Naive thymus-derived CD8-positive, alpha-beta T cell (primary cell): ENCODE results near the gene LINS1. TPM values are rescaled to one million over a fixed set of nuclear protein-coding genes. Genes with fewer than 3 reads are reported as not detected.

Experiments
- ATAC-seq, 2 donors: fragments of 150-1000 bp; cut with Tn5 transposase in 1 of 2; sonication (Bioruptor Pico), chemical (Tn5 transposase) in 1 of 2; 1 replicate in 1 of 2; 2 replicates in 1 of 2; pipeline ENCODE4 v1.10.0; 2021; ENCODE audit warnings: mild to moderate bottlenecking in 2 of 2, moderate library complexity in 2 of 2
- POLR2A ChIA-PET: fragments of 350-600 bp; sonication (Branson Sonifier 250); formaldehyde crosslinking; loops from one replicate; lab custom pipeline; 2021; ENCODE audit warnings: antibody characterized with exemption; lab: Charles Lee
- DNase-seq, 10 donors: peaks; one replicate each; pipeline versions ENCODE4 v3.0.0 to v3.0.0-alpha.2; 2020 to 2022
- H3K27ac Mint-ChIP-seq, 10 donors: one replicate each; pipeline ENCODE4 v1.8.0; 2020 to 2022; ENCODE audit warnings: mild to moderate bottlenecking in 10 of 10, mixed read lengths in 10 of 10, moderate library complexity in 4 of 10, inconsistent platforms in 1 of 10
- H3K27me3 Mint-ChIP-seq, 5 donors: one replicate each; pipeline ENCODE4 v1.8.0; 2021 to 2022; ENCODE audit warnings: mixed read lengths in 5 of 5
- H3K36me3 Mint-ChIP-seq, 3 donors: one replicate each; pipeline ENCODE4 v1.8.0; 2020 to 2022; ENCODE audit warnings: mixed read lengths in 3 of 3, mild to moderate bottlenecking in 2 of 3, inconsistent platforms in 1 of 3
- H3K4me1 Mint-ChIP-seq, 4 donors: one replicate each; pipeline ENCODE4 v1.8.0; 2021 to 2022; ENCODE audit warnings: mixed read lengths in 4 of 4
- H3K4me3 Mint-ChIP-seq, 10 donors: one replicate each; pipeline ENCODE4 v1.8.0; 2020 to 2022; ENCODE audit warnings: mild to moderate bottlenecking in 10 of 10, mixed read lengths in 10 of 10, moderate library complexity in 6 of 10, inconsistent platforms in 1 of 10
- H3K9me3 Mint-ChIP-seq, 9 donors: one replicate each; pipeline ENCODE4 v1.8.0; 2020 to 2022; ENCODE audit warnings: mixed read lengths in 9 of 9, mild to moderate bottlenecking in 3 of 9, inconsistent platforms in 1 of 9, moderate library complexity in 1 of 9
- polyA plus RNA-seq, 3 donors: library from polyadenylated mRNA; unstranded; fragments of 300-500 nt; fragmentation: Illumina TruSeq; gene quantifications; one replicate each; pipeline ENCODE4 v1.2.3, GENCODE V29; 2021
- total RNA-seq, 8 experiments: library from RNA in 2 of 8; stranded (reverse) in 2 of 8; gene quantifications; one replicate each; pipeline ENCODE4 v1.2.3 and lab custom pipeline; 2021 to 2026

Gene LINS1
- total and polyA plus RNA-seq, 5 experiments from 2014 or later = 41.2 to 71.4 (median 47.1) TPM

DNA sequence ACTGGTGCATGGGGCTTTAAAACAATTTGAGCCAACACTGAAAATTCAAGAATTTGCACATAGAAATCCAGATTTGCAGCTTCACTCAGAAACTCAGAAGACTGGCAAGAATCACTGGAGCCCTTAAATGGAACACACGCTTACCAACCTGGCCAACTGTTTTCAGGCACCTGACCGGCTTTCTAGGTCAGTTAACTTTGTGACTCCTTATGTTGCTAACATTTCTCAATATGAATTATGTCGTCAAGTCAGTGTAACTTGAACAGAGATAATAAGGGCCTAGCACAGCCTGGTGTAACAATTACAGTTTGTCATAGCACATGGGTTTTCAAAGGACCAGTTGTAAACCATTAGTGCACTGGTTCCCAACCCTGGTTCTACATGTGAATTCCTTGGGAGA, 80.1 kb downstream of the LINS1 start:
- H3K36me3 Mint-ChIP-seq = peaks cover 0 to 13% (median 0%) of the 10 kb centered on the region in 3 donors
- H3K27me3 Mint-ChIP-seq = peaks cover 0 to 2% (median 0%) of the 10 kb centered on the region in 5 donors
- H3K9me3 Mint-ChIP-seq = peaks cover 0 to 5% (median 0%) of the 10 kb centered on the region in 9 donors
- DNase-seq (no peak), ATAC-seq (no peak)
- H3K4me3 Mint-ChIP-seq = no peak overlapping the region
- peaks cover 11 to 26% (median 23%) of the 10 kb centered on the region in 4 donors for H3K4me1 Mint-ChIP-seq
- no peak overlapping the region for H3K27ac Mint-ChIP-seq
- POLR2A ChIA-PET = interaction anchor here (0.7 kb wide), 1 partner anchor 80 kb away, joined by 3 read pairs; the partner anchor contains the start of genes ASB7 and LINS1

DNA sequence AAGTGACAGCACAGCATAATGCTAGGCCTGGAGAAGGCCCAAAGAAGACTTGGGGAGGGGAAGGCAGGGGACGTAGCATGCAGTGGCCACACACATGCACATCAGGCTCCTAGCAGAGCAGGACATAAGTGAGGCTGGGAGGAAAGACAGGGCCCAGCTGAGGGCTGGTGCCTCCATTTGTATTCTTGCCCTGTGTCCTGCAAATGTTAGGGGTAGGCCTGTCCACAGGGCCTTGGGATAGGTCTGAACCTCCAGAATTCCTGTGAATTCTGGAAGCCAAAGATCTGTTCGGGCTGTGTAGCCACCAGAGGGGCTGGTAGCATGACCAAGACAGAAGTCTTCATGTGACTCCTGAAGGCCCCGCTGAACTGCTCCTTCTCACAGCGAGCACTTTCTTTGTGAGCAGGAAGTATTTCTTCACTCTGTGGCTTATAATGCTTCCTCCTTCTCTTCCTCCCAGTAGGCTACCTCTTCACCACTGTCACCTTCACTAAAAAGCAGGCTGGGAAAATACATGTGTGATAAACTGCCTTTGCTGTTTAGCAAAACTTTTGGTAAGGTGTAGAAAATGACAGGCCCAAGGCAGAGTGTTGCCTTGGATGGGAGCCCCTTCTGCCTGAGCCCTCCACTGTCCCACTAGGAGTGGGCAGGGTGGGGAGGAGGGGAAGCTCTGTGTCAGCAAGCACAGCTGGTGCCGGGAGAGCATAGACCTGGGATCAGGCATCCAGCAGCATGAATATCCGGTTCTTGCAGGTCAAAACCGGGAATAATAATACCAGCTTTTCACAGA, 81.7 kb downstream of the LINS1 start:
- peak overlapping the region in 8 of 10 donors; percentile 18 to 71 (median 60) for H3K4me3 Mint-ChIP-seq
- no peak for DNase-seq
- POLR2A ChIA-PET = no interaction called here

DNA sequence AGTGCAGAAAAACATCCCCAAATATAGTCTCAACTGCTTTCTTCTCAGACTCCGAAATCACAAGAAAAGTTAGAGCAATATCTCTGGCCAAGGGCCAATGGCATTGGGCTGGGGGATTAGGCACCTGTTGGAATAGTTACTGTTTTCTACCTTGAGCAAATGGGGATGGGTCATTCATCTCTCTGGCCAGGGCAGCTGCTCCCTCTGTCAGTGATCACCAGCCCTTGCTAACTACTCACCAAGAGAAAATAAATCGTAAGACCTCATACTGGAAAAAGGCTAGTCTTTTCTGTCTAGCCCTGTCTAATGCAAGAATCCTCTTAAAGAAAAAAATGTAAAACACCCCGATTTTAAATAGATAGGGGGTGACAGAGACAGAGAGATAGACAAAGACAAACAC, 84.1 kb downstream of the LINS1 start:
- H3K27me3 Mint-ChIP-seq = no peaks in the 10 kb centered on the region
- peaks cover 0 to 4% (median 0%) of the 10 kb centered on the region in 3 donors for H3K36me3 Mint-ChIP-seq
- POLR2A ChIA-PET = no interaction called here
- no peak for ATAC-seq
- no peak for DNase-seq
- peaks cover 13 to 26% (median 23%) of the 10 kb centered on the region in 4 donors for H3K4me1 Mint-ChIP-seq
- H3K4me3 Mint-ChIP-seq = no peak overlapping the region
- no peaks in the 10 kb centered on the region for H3K9me3 Mint-ChIP-seq
- H3K27ac Mint-ChIP-seq = peak overlapping the region in 4 of 10 donors; percentile 22 to 86 (median 61)

More for the DNA sequence above, 81.7 kb downstream of the LINS1 start:
- Mint-ChIP-seq H3K4me1 (peaks cover 11 to 26% (median 23%) of the 10 kb centered on the region in 4 donors), H3K27ac (peak overlapping the region; percentile 50 to 92 (median 68)), H3K27me3 (peaks cover 0 to 2% (median 0%) of the 10 kb centered on the region in 5 donors), H3K9me3 (peaks cover 0 to 5% (median 0%) of the 10 kb centered on the region in 9 donors), H3K36me3 (peaks cover 0 to 13% (median 0%) of the 10 kb centered on the region in 3 donors)
- peak; percentile 39 to 46 for ATAC-seq

Other genes with a start within 250 kb of the LINS1 start
- gene CERS3, start 73.2 kb downstream of the LINS1 start, total RNA-seq = 1 to 10 TPM; 1.3 to 1.5 TPM
- under 1 TPM; 0.20 to 0.50 (median 0.22) TPM for gene CERS3, start 73.2 kb downstream of the LINS1 start, polyA plus RNA-seq
- 10 to 100 TPM; 20.5 to 20.9 TPM for gene ASB7, start 405 bp upstream of the LINS1 start, total RNA-seq
- gene ASB7, start 405 bp upstream of the LINS1 start, polyA plus RNA-seq = 10 to 100 TPM; 12.2 to 13.9 (median 12.7) TPM